HUES48 (cell line): ENCODE results near the gene KANK4.
A peak's percentile ranks its signal among the peaks of the same experiment; 100 is the strongest.

Source experiments
- H3K27ac ChIP-seq: one replicate; pipeline ENCODE4 v1.7.0; 2013; ENCODE audit warnings: low read depth, low read length, inconsistent platforms
- H3K27me3 ChIP-seq: 2 replicates; pipeline ENCODE4 v1.6.1; 2013; ENCODE audit warnings: mild to moderate bottlenecking, low read length; ENCODE audit not compliant: control insufficient read depth, insufficient read depth
- H3K36me3 ChIP-seq: 2 replicates; pipeline ENCODE4 v1.6.1; 2013; ENCODE audit warnings: low read length; ENCODE audit not compliant: control insufficient read depth, insufficient read depth
- H3K4me1 ChIP-seq: 2 replicates; pipeline ENCODE4 v1.6.1; 2013; ENCODE audit warnings: mild to moderate bottlenecking, low read length; ENCODE audit not compliant: control insufficient read depth, insufficient read depth
- H3K4me3 ChIP-seq: 2 replicates; pipeline ENCODE4 v1.5.1; 2013; ENCODE audit warnings: mild to moderate bottlenecking, low read depth, low read length
- H3K9ac ChIP-seq: 2 replicates; pipeline ENCODE4 v1.6.1; 2013; ENCODE audit warnings: mild to moderate bottlenecking, low read depth, low read length, moderate library complexity
- H3K9me3 ChIP-seq: 2 replicates; pipeline ENCODE4 v1.6.1; 2013; ENCODE audit warnings: low read length; ENCODE audit not compliant: control insufficient read depth, insufficient read depth

The KANK4 gene

DNA sequence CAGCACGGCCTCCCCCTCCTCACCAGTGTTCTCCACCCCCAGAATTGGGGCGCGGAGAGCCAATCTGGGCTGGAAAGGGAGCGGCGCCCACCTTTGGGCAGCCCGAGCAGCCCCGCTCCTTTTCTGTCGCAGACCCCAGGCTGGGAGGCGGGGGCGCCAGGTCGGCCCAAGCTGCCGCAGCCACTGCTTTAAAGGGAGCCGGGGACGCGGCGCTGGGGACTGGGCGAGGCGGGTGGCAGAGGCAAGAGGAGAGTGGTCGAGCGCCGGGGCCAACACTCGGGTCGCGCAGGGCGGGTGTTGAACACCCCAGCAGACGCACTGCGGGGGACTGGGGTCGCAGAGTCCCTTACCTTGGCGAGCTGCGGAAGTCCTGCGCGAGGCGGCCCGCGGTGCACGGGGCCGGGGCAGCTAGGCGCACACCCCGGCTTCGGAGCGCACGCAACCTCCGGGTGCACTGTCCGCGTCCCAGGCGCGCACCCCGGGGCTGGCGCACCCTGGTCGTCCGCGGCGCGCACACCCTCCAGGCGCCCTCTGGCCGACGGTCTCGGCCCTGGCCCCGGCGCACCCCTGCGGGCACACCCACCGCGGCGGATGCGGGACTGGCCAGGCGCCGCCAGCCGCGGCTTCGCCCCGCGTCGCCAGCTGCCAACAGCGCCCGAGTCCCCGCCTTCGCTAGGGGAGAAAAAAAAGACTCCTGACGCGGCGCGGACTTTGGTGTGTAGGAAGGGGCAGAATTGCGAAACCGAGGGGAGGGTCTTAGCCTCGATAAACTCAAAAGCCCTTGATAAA, at the start of gene KANK4:
KANK4 (minus strand) TSS at position 679 of the 789 bp plus-strand sequence. CDS start 37,870 bp downstream, outside the sequence.
- Histone ChIP-seq H3K27ac (no peak within 1 kb of the TSS), H3K4me1 (0 out of 2 replicates have a peak, but pooled peaks cover 9% of the 10 kb centered on the region), H3K9ac (no peak within 1 kb of the TSS; the same call in 1 of the 2 replicates), H3K27me3 (peaks cover 61% of the 10 kb centered on the region), H3K9me3 (no peaks in the 10 kb centered on the region), H3K36me3 (no peaks in the 10 kb centered on the region), H3K4me3 (peak within 1 kb of the TSS; percentile 78)

DNA sequence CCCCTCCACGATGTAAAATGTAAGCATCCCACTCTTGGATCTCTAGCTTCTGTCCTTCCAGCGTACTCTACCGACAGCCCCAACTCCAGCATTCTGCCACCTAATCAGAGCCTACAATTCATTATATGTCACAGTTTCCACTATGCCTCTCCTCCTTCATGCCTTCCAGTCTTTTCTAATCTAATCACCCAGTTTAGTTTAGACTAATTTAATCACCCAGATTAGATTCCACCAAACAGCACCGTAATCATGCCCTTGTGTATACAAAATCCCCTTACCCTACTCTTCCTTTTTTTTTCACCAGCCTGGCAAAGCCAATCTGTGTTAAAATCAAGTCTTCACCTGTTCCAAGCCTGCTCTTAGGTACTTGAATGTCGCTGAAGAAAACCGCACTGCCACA, 49.8 kb upstream of the KANK4 start:
- H3K4me3 ChIP-seq = no peak overlapping the region
- H3K36me3 ChIP-seq = no peaks in the 10 kb centered on the region

DNA sequence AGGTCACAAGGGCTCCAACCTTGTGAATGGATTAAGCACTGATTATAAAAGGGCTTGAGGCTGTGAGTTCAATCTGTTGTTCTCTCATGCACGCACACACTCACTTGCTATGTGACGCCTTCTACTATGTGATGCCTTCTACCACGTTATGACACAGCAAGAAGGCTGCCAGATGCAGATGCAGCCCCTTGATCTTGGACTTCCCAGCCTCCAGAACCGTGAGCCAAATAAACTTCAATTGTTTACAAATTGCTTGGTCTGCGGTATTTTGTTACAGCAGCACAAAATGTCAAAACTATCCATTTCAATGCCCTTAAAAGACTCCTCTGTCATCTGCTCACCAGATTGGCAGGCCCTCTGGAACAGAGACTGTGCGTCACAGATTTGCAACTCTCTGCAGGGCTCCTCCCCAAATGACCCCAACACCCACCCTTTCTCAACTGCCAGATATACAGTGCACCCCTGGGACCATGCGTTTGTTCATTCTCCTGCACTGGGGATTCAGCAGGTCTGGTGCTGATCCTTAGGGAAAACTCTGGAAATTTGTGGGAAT, 47.8 kb upstream of the KANK4 start:
- no peak overlapping the region for H3K27ac ChIP-seq

More for the DNA sequence above, 49.8 kb upstream of the KANK4 start:
- H3K27ac ChIP-seq = no peak overlapping the region
- no peaks in the 10 kb centered on the region for H3K9me3 ChIP-seq
- H3K27me3 ChIP-seq = no peaks in the 10 kb centered on the region
- H3K9ac ChIP-seq = no peak overlapping the region
- H3K4me1 ChIP-seq = no peaks in the 10 kb centered on the region

DNA sequence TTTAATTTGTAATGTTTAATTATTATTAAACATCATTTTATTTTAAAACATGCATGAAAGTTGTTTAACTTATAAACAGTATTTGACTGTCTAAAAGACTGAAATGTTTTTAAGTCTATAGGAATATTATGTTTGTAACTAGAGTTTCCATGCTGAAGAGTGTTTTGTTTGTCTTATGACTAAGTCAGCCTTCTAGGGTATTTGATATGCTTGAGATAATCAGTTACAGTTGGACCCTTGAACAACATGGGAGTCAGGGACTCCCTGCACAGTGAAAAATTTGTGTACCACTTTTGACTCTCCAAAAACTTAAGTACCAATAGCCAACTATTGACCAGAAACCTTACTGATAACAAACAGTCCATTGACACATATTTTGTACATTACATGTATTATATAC, 45.5 kb upstream of the KANK4 start:
- Histone ChIP-seq H3K27ac (no peak overlapping the region), H3K9ac (no peak overlapping the region), H3K9me3 (no peaks in the 10 kb centered on the region), H3K4me3 (no peak overlapping the region), H3K27me3 (no peaks in the 10 kb centered on the region), H3K4me1 (no peaks in the 10 kb centered on the region), H3K36me3 (no peaks in the 10 kb centered on the region)

More for the DNA sequence above, 47.8 kb upstream of the KANK4 start:
- H3K27me3 ChIP-seq = no peaks in the 10 kb centered on the region
- H3K4me1 ChIP-seq = no peaks in the 10 kb centered on the region
- no peaks in the 10 kb centered on the region for H3K36me3 ChIP-seq
- H3K9ac ChIP-seq = no peak overlapping the region
- H3K9me3 ChIP-seq = no peaks in the 10 kb centered on the region
- no peak overlapping the region for H3K4me3 ChIP-seq

DNA sequence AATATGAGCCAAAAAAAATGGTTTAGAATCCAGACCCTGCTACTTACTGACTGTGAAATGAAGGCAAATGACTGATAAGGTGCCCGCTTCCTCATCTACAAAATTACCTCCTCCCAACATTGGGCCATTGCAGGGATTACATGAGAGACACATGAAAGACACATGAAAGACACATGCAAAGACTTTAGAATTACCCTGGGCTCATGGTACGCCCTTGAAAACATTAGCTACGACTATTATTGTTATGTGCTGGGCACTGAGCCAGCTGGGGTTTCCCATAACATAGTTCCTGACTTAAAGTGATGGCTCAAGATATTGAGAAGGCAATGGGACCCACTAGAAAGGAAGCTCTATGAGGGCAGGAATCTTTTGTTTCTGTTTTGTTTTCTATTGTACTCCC, 43.7 kb upstream of the KANK4 start:
- Histone ChIP-seq H3K36me3 (no peaks in the 10 kb centered on the region), H3K4me1 (no peaks in the 10 kb centered on the region), H3K27me3 (no peaks in the 10 kb centered on the region), H3K27ac (no peak overlapping the region), H3K4me3 (no peak overlapping the region), H3K9ac (no peak overlapping the region), H3K9me3 (no peaks in the 10 kb centered on the region)

DNA sequence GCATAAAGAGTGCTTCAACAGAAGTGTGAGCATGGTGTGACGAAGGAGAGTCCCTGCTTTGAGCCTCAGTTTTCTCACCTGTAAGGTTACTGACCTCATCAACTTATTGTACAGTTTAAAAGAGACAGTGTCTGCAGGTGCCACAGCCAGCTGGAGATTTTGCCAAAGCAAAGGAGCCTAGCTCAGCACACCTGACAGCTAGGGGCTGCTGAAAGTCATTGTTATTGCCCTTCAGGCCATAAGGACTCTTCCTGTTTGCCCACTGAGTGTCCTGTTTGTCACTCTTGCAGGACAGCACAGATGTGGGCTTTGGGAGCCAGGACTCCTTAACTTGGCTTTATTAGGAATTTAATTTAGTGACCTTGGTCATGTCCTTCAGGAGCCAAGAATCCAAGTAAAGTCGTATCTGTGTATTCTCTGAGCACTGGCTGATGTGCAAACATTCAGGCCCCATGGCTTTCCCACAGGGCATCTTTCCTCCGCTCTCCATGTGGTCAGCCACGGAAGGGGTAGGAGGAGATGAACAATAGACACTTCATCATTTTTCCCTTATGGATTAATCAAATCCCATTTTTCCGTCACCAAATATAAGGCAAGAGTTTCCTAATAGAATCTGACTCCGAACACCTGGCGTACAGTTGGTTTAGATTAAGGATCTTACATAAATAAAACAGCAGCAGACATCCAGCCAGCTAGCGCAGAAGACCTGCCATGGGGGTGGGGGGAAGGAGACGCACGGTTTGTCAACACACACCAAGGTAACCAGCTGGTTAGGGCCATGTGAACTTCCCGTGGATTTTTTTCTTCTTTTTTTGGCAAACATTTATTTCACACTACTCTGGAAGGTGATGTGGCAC, 43.1 kb upstream of the KANK4 start:
- H3K36me3 ChIP-seq = no peaks in the 10 kb centered on the region
- H3K27ac ChIP-seq = no peak overlapping the region
- H3K4me1 ChIP-seq = no peaks in the 10 kb centered on the region
- H3K4me3 ChIP-seq = no peak overlapping the region
- H3K9me3 ChIP-seq = no peaks in the 10 kb centered on the region
- H3K27me3 ChIP-seq = no peaks in the 10 kb centered on the region
- H3K9ac ChIP-seq = no peak overlapping the region

DNA sequence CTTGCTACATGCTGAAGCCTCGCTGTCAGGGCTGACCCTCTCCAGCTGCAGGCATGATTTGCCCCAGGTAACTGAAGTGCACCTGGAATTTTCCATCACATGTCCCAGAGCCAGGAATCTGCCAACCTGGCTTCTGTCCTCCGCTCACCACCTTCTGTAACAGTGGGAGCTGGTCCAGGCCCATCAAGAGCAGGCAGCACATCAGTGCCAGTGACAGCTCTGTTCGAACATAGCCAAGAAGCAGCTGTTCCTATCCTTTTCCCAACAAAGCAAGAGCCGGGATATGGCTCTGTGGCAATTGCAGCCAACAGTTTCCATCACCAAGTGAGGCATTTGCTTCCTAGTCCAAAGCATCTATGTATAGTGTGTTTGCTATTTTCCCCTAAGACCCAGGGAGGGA, 42.2 kb upstream of the KANK4 start:
- Histone ChIP-seq H3K9ac (no peak overlapping the region), H3K9me3 (no peaks in the 10 kb centered on the region), H3K4me1 (no peaks in the 10 kb centered on the region), H3K36me3 (no peaks in the 10 kb centered on the region), H3K27ac (no peak overlapping the region), H3K27me3 (no peaks in the 10 kb centered on the region), H3K4me3 (no peak overlapping the region)

DNA sequence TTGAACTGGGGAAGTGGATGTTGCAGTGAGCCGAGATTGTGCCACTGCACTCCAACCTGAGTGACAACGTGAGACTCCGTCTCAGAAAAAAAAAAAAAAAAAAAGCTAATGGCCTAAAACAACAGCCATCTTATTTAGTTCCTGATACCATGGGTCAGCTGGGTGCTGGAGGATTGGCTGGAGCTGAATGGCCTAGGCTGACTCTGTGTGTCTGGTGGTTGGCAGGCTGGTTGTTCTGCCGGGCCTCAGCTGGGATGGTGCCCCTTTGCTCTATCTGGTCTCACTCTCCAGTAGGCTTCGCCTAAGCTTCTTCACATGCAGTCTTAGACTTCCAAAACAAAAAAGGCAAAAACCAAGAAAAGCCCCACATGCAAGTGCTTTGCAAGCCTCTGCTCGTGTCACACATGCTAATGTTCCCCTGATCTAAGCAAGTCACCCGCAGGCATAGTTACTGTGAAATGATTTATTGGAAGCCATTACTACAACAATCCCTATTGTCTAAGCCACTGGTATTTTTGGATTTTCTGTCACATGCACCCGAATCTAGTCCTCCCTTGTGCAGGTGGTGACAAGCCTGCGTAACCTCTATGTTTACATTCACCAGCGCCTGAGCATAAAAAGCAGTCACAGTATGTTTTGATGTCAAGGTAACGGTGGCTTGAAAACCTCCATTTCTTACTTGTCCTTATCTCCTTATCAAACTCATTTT, 39.6 kb upstream of the KANK4 start:
- H3K27ac ChIP-seq = no peak overlapping the region
- H3K36me3 ChIP-seq = no peaks in the 10 kb centered on the region
- no peak overlapping the region for H3K9ac ChIP-seq
- H3K4me1 ChIP-seq = no peaks in the 10 kb centered on the region
- H3K9me3 ChIP-seq = no peaks in the 10 kb centered on the region
- H3K27me3 ChIP-seq = no peaks in the 10 kb centered on the region
- H3K4me3 ChIP-seq = no peak overlapping the region

DNA sequence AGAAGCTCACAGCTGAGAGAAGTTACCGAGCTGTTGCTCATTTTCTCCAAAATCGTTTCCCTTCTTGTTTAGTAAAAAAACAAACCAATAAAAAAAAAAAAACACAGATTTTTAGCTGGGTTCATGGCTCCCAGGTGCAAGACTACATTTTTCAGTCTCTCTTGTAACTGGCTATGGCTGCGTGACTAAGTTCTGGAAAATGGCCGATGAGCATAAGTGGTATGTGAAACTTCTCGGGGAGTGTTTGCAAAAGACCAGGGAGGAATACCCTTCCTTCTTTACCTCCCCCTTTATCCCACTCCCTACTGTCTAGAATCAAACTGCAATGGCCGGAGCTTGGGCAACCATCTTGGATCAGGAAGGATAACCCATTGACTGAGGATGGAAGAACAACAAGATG, 38.7 kb upstream of the KANK4 start:
- H3K27me3 ChIP-seq = no peaks in the 10 kb centered on the region
- H3K9me3 ChIP-seq = no peaks in the 10 kb centered on the region
- H3K36me3 ChIP-seq = no peaks in the 10 kb centered on the region
- H3K4me3 ChIP-seq = no peak overlapping the region
- H3K4me1 ChIP-seq = no peaks in the 10 kb centered on the region
- H3K27ac ChIP-seq = no peak overlapping the region
- H3K9ac ChIP-seq = no peak overlapping the region

DNA sequence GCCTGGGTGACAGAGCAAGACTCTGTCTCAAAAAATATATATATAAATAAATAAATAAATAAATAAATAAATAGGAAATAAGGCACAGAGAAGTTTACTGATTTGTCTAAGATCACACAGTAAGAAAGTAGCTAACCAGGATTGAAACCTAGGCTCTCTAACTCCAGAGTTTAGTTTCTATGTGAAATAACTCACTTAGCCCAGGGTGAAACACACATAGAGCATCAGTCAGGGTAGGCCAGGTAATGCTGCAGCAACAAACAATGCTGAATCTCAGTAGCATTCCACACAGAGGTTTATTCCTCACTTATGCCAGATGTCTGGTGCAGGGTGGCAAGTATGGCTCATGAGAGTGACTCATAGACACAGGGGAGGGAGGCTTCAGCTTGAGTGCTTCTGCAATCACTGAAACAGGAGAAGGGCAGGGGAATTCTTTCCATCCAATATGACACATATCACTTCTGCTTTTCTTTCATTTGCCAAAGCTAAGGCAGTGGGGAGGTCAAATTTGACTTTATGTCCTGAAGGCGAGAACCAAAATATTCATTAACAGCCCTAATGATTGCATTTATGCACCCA, 37.1 kb upstream of the KANK4 start:
- Histone ChIP-seq H3K9ac (no peak overlapping the region), H3K27ac (no peak overlapping the region), H3K9me3 (no peaks in the 10 kb centered on the region), H3K4me3 (no peak overlapping the region), H3K27me3 (no peaks in the 10 kb centered on the region), H3K4me1 (no peaks in the 10 kb centered on the region), H3K36me3 (no peaks in the 10 kb centered on the region)
